Chondrocyte (in vitro differentiated cells): Measurements from ENCODE around the gene DIP2C. TPM values are rescaled to one million over a fixed set of nuclear protein-coding genes. Genes with fewer than 3 reads are reported as not detected.

Experiments
- DNase-seq: peaks from one replicate; pipeline ENCODE4 v3.0.0; 2021; ENCODE audit warnings: mixed read lengths, low spot score
- H3K27ac Mint-ChIP-seq: one replicate; pipeline ENCODE4 v1.8.0; 2021; ENCODE audit warnings: mild to moderate bottlenecking, moderate library complexity, mixed read lengths; ENCODE audit not compliant: unreplicated experiment
- H3K27me3 Mint-ChIP-seq: 2 replicates; pipeline ENCODE4 v1.8.0; 2021; ENCODE audit warnings: low read depth, mixed read lengths
- H3K36me3 Mint-ChIP-seq: 2 replicates; pipeline ENCODE4 v1.8.0; 2021; ENCODE audit warnings: low read depth, mixed read lengths
- H3K4me1 Mint-ChIP-seq: 2 replicates; pipeline ENCODE4 v1.8.0; 2021; ENCODE audit warnings: low read depth, mild to moderate bottlenecking, mixed read lengths
- H3K4me3 Mint-ChIP-seq: one replicate; pipeline ENCODE4 v1.8.0; 2021; ENCODE audit warnings: mild to moderate bottlenecking, moderate library complexity, mixed read lengths; ENCODE audit not compliant: unreplicated experiment
- H3K9me3 Mint-ChIP-seq: 2 replicates; pipeline ENCODE4 v1.8.0; 2021; ENCODE audit warnings: low read depth, mixed read lengths
- total RNA-seq: library from RNA; stranded (reverse); gene quantifications from 3 replicates; pipeline ENCODE4 v1.2.1, GENCODE V29; 2021
- TF ChIP-seq, protein P1 (sequence below): fragments of 200-600 bp; sonication (generic); IDR thresholded peaks from 2 replicates; pipeline ENCODE4 v1.5.0; 2021; ENCODE audit warnings: antibody characterized with exemption, mild to moderate bottlenecking, moderate library complexity

The DIP2C gene
- total RNA-seq, 1 donor from 2014 or later = 47.9 TPM

- no peak for DNase-seq
- Mint-ChIP-seq H3K36me3 (peaks cover 3% of the 10 kb centered on the region), H3K27ac (no peak overlapping the region), H3K4me1 (peaks cover 33% of the 10 kb centered on the region), H3K4me3 (no peak overlapping the region), H3K27me3 (no peaks in the 10 kb centered on the region), H3K9me3 (no peaks in the 10 kb centered on the region)
- TF ChIP-seq, protein P1, sequence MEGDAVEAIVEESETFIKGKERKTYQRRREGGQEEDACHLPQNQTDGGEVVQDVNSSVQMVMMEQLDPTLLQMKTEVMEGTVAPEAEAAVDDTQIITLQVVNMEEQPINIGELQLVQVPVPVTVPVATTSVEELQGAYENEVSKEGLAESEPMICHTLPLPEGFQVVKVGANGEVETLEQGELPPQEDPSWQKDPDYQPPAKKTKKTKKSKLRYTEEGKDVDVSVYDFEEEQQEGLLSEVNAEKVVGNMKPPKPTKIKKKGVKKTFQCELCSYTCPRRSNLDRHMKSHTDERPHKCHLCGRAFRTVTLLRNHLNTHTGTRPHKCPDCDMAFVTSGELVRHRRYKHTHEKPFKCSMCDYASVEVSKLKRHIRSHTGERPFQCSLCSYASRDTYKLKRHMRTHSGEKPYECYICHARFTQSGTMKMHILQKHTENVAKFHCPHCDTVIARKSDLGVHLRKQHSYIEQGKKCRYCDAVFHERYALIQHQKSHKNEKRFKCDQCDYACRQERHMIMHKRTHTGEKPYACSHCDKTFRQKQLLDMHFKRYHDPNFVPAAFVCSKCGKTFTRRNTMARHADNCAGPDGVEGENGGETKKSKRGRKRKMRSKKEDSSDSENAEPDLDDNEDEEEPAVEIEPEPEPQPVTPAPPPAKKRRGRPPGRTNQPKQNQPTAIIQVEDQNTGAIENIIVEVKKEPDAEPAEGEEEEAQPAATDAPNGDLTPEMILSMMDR = no peak
These were observed 195.3 kb downstream of the DIP2C start for GRCh38 chr10:494149-494542.

DNA sequence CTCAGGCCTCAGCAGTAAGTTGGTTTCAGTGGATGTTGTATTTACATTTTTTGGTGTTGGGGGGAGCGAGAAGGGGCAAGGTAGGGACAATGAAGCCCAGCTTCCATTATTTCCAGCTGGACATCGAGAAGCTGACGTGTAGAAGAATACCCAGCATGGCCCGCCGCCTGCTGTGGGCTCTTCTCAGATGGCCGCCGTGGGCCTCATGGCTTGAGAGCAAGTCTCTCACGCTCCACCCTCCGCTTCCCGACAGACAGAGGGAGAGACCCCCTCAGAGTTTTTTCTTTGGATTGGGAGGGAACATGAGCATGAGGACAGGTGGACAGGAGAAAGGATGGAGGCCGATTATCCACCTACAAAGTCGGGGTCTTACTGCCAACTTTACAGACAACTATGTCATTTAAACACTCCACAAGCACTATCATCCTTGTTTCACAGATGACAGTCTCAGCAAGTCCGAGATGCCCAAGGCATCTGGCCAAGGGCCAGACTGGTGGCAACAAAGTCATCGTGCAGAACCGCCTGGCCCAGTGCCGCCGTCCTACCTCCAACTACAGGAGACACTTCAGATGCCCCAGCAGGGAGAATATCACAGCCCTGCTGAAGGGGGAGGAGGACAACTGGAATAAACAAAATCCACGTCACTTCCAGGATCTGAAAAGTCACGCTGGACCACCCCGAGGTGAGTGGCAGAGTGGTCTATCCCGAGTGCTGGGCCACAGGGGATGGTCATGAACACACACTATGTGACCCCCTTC is 195.9 kb downstream of the DIP2C start:
- no peak for DNase-seq
- no peaks in the 10 kb centered on the region for H3K27me3 Mint-ChIP-seq
- no peak overlapping the region for H3K4me3 Mint-ChIP-seq
- TF ChIP-seq, protein P1 = no peak
- H3K4me1 Mint-ChIP-seq = peaks cover 36% of the 10 kb centered on the region
- H3K9me3 Mint-ChIP-seq = no peaks in the 10 kb centered on the region
- no peak overlapping the region for H3K27ac Mint-ChIP-seq
- H3K36me3 Mint-ChIP-seq = peaks cover 3% of the 10 kb centered on the region

GRCh38 chr10:492836-493235 is 196.6 kb downstream of the DIP2C start:
- Mint-ChIP-seq H3K9me3 (no peaks in the 10 kb centered on the region), H3K36me3 (peaks cover 3% of the 10 kb centered on the region), H3K27ac (no peak overlapping the region), H3K4me3 (no peak overlapping the region), H3K27me3 (no peaks in the 10 kb centered on the region), H3K4me1 (peaks cover 36% of the 10 kb centered on the region)
- TF ChIP-seq, protein P1 = no peak
- DNase-seq = no peak

- Mint-ChIP-seq H3K4me3 (no peak overlapping the region), H3K27ac (no peak overlapping the region)
- DNase-seq = no peak
These were observed 197.6 kb downstream of the DIP2C start for GRCh38 chr10:491667-492424.

More at GRCh38 chr10:491667-492424, 197.6 kb downstream of the DIP2C start:
- TF ChIP-seq, protein P1 = no peak
- Mint-ChIP-seq H3K9me3 (no peaks in the 10 kb centered on the region), H3K4me1 (peaks cover 37% of the 10 kb centered on the region), H3K36me3 (peaks cover 3% of the 10 kb centered on the region), H3K27me3 (no peaks in the 10 kb centered on the region)
